HepG2 (cell line): ENCODE measurements around the gene EXOSC7. TPM values are rescaled to one million over a fixed set of nuclear protein-coding genes. Genes with fewer than 3 reads are reported as not detected.

Experiments
- ATAC-seq: fragments of 200-7000 bp; cut with Tn5 transposase; 3 replicates; pipeline ENCODE4 v1.9.1; 2020; ENCODE audit warnings: mild to moderate bottlenecking, moderate library complexity
- BruUV-seq: library from RNA; stranded (reverse); fragments of 400-500 nt; replicated peaks from 2 replicates; lab custom pipeline; 2021; lab: Mats Ljungman, UMichigan
- CTCF ChIA-PET: fragments of 300-600 bp; formaldehyde crosslinking; extraction: SDS; loops from one replicate; lab custom pipeline; 2021; ENCODE audit warnings: low total read pairs, inconsistent platforms, low intra/inter-chr PET ratio; lab: Yijun Ruan, JAX
- POLR2A ChIA-PET: fragments of 350-600 bp; sonication (Branson Sonifier 250); formaldehyde crosslinking; loops from one replicate; lab custom pipeline; 2020; ENCODE audit warnings: antibody characterized with exemption, inconsistent platforms; lab: Yijun Ruan, JAX
- DNase-seq: peaks from one replicate; pipeline ENCODE4 v3.0.0-alpha.2; 2015; ENCODE audit warnings: low spot score
- FAIRE-seq: peaks from 3 replicates; lab custom pipeline; 2011; peaks lifted over from hg19 to GRCh38; lab: Jason Lieb, UNC
- H2AFZ ChIP-seq: one replicate; pipeline ENCODE4 v1.6.1; 2011; ENCODE audit warnings: low read length, inconsistent platforms
- H3K27ac ChIP-seq: fragments of 300-600 bp; 3 replicates; pipeline ENCODE4 v1.8.0; 2011; ENCODE audit warnings: mixed run types, mild to moderate bottlenecking, mixed read lengths, low read length, inconsistent platforms; ENCODE audit not compliant: insufficient read depth; ENCODE audit errors: extremely low read length
- H3K27me3 ChIP-seq, 2 experiments: fragments of 200-600 bp in 1 of 2; 2 replicates in 1 of 2; 3 replicates in 1 of 2; pipeline versions ENCODE4 v1.6.0 to v1.8.0; 2011; ENCODE audit warnings: low read length in 2 of 2, mild to moderate bottlenecking in 2 of 2, moderate library complexity in 2 of 2, inconsistent platforms in 1 of 2; ENCODE audit not compliant: insufficient read depth in 2 of 2, control insufficient read depth in 1 of 2
- H3K36me3 ChIP-seq, 2 experiments: fragments of 200-600 bp in 1 of 2; replicated peaks in 1 of 2; 2 replicates in 1 of 2; 3 replicates in 1 of 2; pipeline versions ENCODE4 v1.5.1 to v1.8.0; 2011; ENCODE audit warnings: low read length in 2 of 2, inconsistent platforms in 1 of 2; ENCODE audit not compliant: insufficient read depth in 2 of 2, control insufficient read depth in 1 of 2
- H3K4me1 ChIP-seq: 2 replicates; pipeline ENCODE4 v1.5.1; 2012; ENCODE audit warnings: low read length, inconsistent platforms; ENCODE audit not compliant: insufficient read depth
- H3K4me2 ChIP-seq: 2 replicates; pipeline ENCODE4 v1.6.0; 2011; ENCODE audit warnings: low read depth, low read length, inconsistent platforms
- H3K4me3 ChIP-seq, 3 experiments: fragments of 200-600 bp in 1 of 3; sonication (generic), shearing (Covaris generic) in 1 of 3; replicated peaks in 1 of 3; 2 replicates each; pipeline ENCODE4 v1.5.1; 2011 to 2016; ENCODE audit warnings: low read length in 3 of 3, inconsistent platforms in 2 of 3, low read depth in 2 of 3, mild to moderate bottlenecking in 2 of 3, control low read depth in 1 of 3, mixed read lengths in 1 of 3; ENCODE audit not compliant: insufficient read depth in 1 of 3
- H3K79me2 ChIP-seq: one replicate; pipeline ENCODE4 v1.6.1; 2011; ENCODE audit warnings: low read length, inconsistent platforms; ENCODE audit not compliant: insufficient read depth
- H3K9ac ChIP-seq: 2 replicates; pipeline ENCODE4 v1.6.0; 2011; ENCODE audit warnings: mild to moderate bottlenecking, low read depth, low read length, inconsistent platforms; ENCODE audit not compliant: insufficient read depth
- H3K9me3 ChIP-seq: 2 replicates; pipeline ENCODE4 v1.5.1; 2012; ENCODE audit warnings: mild to moderate bottlenecking, low read length
- H4K20me1 ChIP-seq: 2 replicates; pipeline ENCODE4 v1.6.0; 2011; ENCODE audit warnings: inconsistent platforms, mild to moderate bottlenecking, low read length, moderate library complexity; ENCODE audit not compliant: insufficient read depth
- CTCF ChIP-seq: sonication (generic); formaldehyde crosslinking; IDR thresholded peaks from 2 replicates; pipeline ENCODE4 v1.5.0; 2020; ENCODE audit warnings: mild to moderate bottlenecking, missing genetic modification reagents, moderate library complexity
- EEA1 ChIP-seq: sonication (generic); formaldehyde crosslinking; IDR thresholded peaks from 2 replicates; pipeline ENCODE4 v1.5.1; 2020; ENCODE audit warnings: mild to moderate bottlenecking, missing genetic modification reagents, borderline replicate concordance
- ELF4 ChIP-seq: sonication (generic); formaldehyde crosslinking; IDR thresholded peaks from 2 replicates; pipeline ENCODE4 v1.5.0; 2020; ENCODE audit warnings: missing genetic modification reagents, mild to moderate bottlenecking, moderate library complexity, borderline replicate concordance
- GATAD1 ChIP-seq: IDR thresholded peaks from 2 replicates; pipeline ENCODE4 v1.6.1; 2016; ENCODE audit warnings: missing genetic modification reagents, missing compliant biosample characterization
- GLI4 ChIP-seq: sonication (generic); formaldehyde crosslinking; IDR thresholded peaks from 2 replicates; pipeline ENCODE4 v1.5.1; 2020; ENCODE audit warnings: missing genetic modification reagents, mild to moderate bottlenecking, moderate library complexity, borderline replicate concordance
- GPBP1L1 ChIP-seq: sonication (generic); formaldehyde crosslinking; IDR thresholded peaks from 2 replicates; pipeline ENCODE4 v1.5.0; 2020; ENCODE audit warnings: mild to moderate bottlenecking, missing genetic modification reagents
- MBNL3 ChIP-seq: fragments of 250-450 bp; sonication (Bioruptor Pico); conservative IDR thresholded peaks from 2 replicates; pipeline ENCODE4 v1.8.0; 2022; ENCODE audit warnings: mild to moderate bottlenecking, inconsistent platforms
- NPAS2 ChIP-seq: sonication (generic); formaldehyde crosslinking; IDR thresholded peaks from 2 replicates; pipeline ENCODE4 v1.8.0; 2022; ENCODE audit warnings: mild to moderate bottlenecking, missing genetic modification reagents, borderline replicate concordance
- NR2F6 ChIP-seq, 2 experiments: IDR thresholded peaks; 2 replicates each; pipeline ENCODE4 v1.6.1; 2016; ENCODE audit warnings: antibody characterized with exemption in 1 of 2, mild to moderate bottlenecking in 1 of 2
- SP5 ChIP-seq: IDR thresholded peaks from 2 replicates; pipeline ENCODE4 v1.6.1; 2016; ENCODE audit warnings: low read depth, borderline replicate concordance
- ZBTB39 ChIP-seq: sonication (generic); formaldehyde crosslinking; IDR thresholded peaks from 2 replicates; pipeline ENCODE4 v1.5.0; 2020; ENCODE audit warnings: missing genetic modification reagents
- ZC3H13 ChIP-seq: sonication (generic); formaldehyde crosslinking; IDR thresholded peaks from 2 replicates; pipeline ENCODE4 v1.8.1; 2023; ENCODE audit warnings: mild to moderate bottlenecking, missing genetic modification reagents, moderate library complexity
- ZMAT5 ChIP-seq: sonication (generic); formaldehyde crosslinking; IDR thresholded peaks from 2 replicates; pipeline ENCODE4 v1.5.0; 2020; ENCODE audit warnings: mild to moderate bottlenecking, low read depth, missing genetic modification reagents, borderline replicate concordance
- ZNF160 ChIP-seq: sonication (generic); formaldehyde crosslinking; IDR thresholded peaks from 2 replicates; pipeline ENCODE4 v1.8.0; 2022; ENCODE audit warnings: mild to moderate bottlenecking, inconsistent platforms, missing genetic modification reagents
- ZNF251 ChIP-seq: sonication (generic); formaldehyde crosslinking; IDR thresholded peaks from 2 replicates; pipeline ENCODE4 v1.9.0; 2021; ENCODE audit warnings: mild to moderate bottlenecking, missing genetic modification reagents
- ZNF713 ChIP-seq: sonication (generic); formaldehyde crosslinking; IDR thresholded peaks from 2 replicates; pipeline ENCODE4 v1.4.0; 2020; ENCODE audit warnings: mild to moderate bottlenecking, missing genetic modification reagents
- ZZZ3 ChIP-seq: sonication (generic); formaldehyde crosslinking; IDR thresholded peaks from 2 replicates; pipeline ENCODE4 v1.4.0; 2020; ENCODE audit warnings: missing genetic modification reagents, mild to moderate bottlenecking, borderline replicate concordance
- WGBS: methylation state at CpG from one replicate; pipeline ENCODE4 v1.1.6; 2017; ENCODE audit warnings: low lambda C conversion rate; 5-methylcytosine and 5-hydroxymethylcytosine counted together
- in situ Hi-C: cut with HindIII; loops from 2 replicates; pipeline ENCODE4 v1.10.0; 2017; ENCODE audit warnings: low pct_unique_long_range_greater_than_20kb; ENCODE audit not compliant: extremely low pct_ligation_motif_present
- intact Hi-C: fragments of 100-400 bp; cut with micrococcal nuclease; formaldehyde crosslinking; loops from one replicate; pipeline ENCODE4 v1.10.0; 2022; ENCODE audit not compliant: unreplicated experiment
- polyA plus RNA-seq, 8 experiments: library from polyadenylated mRNA; depleted of rRNA in 3 of 8; stranded (reverse) in 7 of 8; unstranded in 1 of 8; fragments of >200 nt; fragmentation: Illumina TruSeq in 4 of 8; extraction: Trizol in 4 of 8; gene quantifications; 2 replicates each; pipeline versions ENCODE4 v1.2.1 to v1.2.3, GENCODE V29; 2011 to 2016; ENCODE audit warnings: low read depth in 4 of 8, missing spikeins in 1 of 8, mixed read lengths in 1 of 8; ENCODE audit not compliant: insufficient read depth in 1 of 8
- total RNA-seq, 5 experiments: library from RNA; depleted of rRNA; stranded (reverse); fragments of >200 nt; fragmentation: Illumina TruSeq; extraction: Trizol; gene quantifications; 2 replicates each; pipeline ENCODE4 v1.2.3, GENCODE V29; 2016; ENCODE audit warnings: low read depth in 1 of 5

EXOSC7 gene
- total and polyA plus RNA-seq, 2 of the 13 experiments (the other 11 are each of a cell fraction or from before 2014, with no cell fraction given) = 68.3 to 74.7 TPM

GRCh38 chr3:44999782-45000181 is 23.7 kb downstream of the EXOSC7 start:
- ChIA-PET CTCF (no interaction called here), POLR2A (no interaction called here)
- no peak overlapping the region for H3K27ac ChIP-seq
- ATAC-seq (no peak), DNase-seq (no peak), FAIRE-seq (no peak)
- H3K9me3 ChIP-seq = no peaks in the 10 kb centered on the region
- in situ Hi-C loops = no loop called here
- peaks cover 34% of the 10 kb centered on the region for H3K4me1 ChIP-seq
- H3K4me3 ChIP-seq = no peak overlapping the region
- H3K4me2 ChIP-seq = no peak overlapping the region
- whole genome bisulfite sequencing = 91% methylated on average over 2 of the region's 2 CpGs
- no peaks in the 10 kb centered on the region for H3K79me2 ChIP-seq
- no peak overlapping the region for H2AFZ ChIP-seq
- no peak overlapping the region for H3K9ac ChIP-seq
- BruUV-seq = no TSS peak
- no peaks in the 10 kb centered on the region for H3K27me3 ChIP-seq
- H3K36me3 ChIP-seq = peaks cover 22 to 77% of the 10 kb centered on the region in 2 experiments
- intact Hi-C loops = no loop called here
- no peaks in the 10 kb centered on the region for H4K20me1 ChIP-seq
- TF ChIP-seq ELF4 (no peak), ZNF713 (no peak), ZBTB39 (CRISPR knock-in tag) (no peak), MBNL3 (CRISPR knock-in tag) (no peak), SP5 (no peak), ZC3H13 (CRISPR knock-in tag) (no peak), ZNF251 (CRISPR knock-in tag) (no peak), CTCF (CRISPR knock-in tag) (no peak), GATAD1 (CRISPR knock-in tag) (no peak), ZMAT5 (CRISPR knock-in tag) (no peak), GLI4 (CRISPR knock-in tag) (no peak), ZNF160 (CRISPR knock-in tag) (no peak), NPAS2 (CRISPR knock-in tag) (no peak), GPBP1L1 (CRISPR knock-in tag) (no peak), NR2F6 (IDR thresholded peaks at IDR 0.05) (no peak), NR2F6 (CRISPR knock-in tag; IDR thresholded peaks at IDR 0.05) (no peak), ZZZ3 (CRISPR knock-in tag) (no peak), EEA1 (CRISPR knock-in tag) (no peak)
